ENCODE data around the gene PDCD6IP.
"Not testable (repeated sequence)": the region's sequence is repeated elsewhere in the genome, so short reads cannot be mapped to it uniquely, and the experiment has no call there.

PDCD6IP gene

GRCh38 chr3:33792167-33792892 is 6.1 kb upstream of the PDCD6IP start:
- DNase-seq (ENCODE audit: low read depth): no peak

GRCh38 chr3:33795131-33795530 is 3.3 kb upstream of the PDCD6IP start:
- DNase-seq (ENCODE audit: low read depth): no peak

DNA sequence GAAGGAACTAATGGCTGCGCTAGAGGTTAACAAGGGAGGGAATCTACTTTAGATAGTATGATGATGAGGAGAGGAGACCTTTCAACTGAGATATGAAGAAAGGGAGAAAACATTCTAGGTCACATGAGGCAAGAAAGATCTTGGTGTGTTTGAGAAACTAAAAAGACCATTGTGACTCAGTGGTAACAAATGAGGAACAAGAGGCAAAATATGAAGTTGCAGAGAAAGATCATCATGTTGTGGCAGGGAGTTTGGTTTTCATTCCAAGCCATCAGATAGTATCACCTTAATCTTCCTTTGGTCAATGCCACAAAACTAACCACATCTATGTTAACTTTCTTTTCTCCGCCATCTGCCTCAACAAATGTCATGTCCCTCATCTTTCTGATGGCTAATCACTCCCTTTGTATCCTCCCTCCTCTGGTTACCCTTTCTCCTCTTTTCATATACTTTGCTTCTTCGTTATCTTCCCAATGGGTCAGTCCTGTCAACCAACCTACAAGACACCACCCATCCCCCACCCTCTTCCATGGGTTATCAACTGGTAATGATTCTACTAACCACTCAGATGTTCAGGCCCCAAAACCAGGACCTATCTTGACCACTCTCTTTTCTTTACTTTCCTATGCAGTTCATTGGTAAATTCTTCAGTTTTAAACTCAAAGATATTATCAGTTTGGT is 2.4 kb upstream of the PDCD6IP start:
- DNase-seq (ENCODE audit: low read depth): no peak

GRCh38 chr3:33798113-33798417 is 365 bp upstream of the PDCD6IP start:
- no peak for DNase-seq (ENCODE audit: low read depth)

GRCh38 chr3:33799202-33799551 is 747 bp downstream of the PDCD6IP start:
- no peak for DNase-seq (ENCODE audit: low read depth)

DNA sequence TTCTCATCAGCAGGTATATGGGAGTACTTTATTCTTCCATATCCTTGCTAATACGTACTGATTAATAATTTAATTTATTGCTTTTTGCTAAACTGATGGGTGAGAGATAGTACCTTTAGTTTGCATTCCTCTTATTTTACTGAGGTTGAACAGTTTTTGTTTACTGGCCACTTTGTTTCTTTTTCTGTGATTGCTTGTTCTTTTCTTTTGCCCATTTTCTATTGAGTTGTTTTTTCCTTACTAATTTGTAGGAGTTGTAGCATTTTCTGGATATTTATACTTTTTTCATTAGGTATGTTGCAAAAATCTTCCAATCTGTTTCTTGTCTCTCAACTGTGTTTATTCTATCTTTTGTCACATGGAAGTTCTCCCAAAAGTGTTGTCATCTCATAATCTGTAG is 4.8 kb downstream of the PDCD6IP start:
- no peak for DNase-seq (ENCODE audit: low read depth)

- no peak for DNase-seq (ENCODE audit: low read depth)
Observed at GRCh38 chr3:33803894-33804526, 5.6 kb downstream of the PDCD6IP start.

GRCh38 chr3:33807191-33807590 is 8.8 kb downstream of the PDCD6IP start:
- no peak for DNase-seq (ENCODE audit: low read depth)

GRCh38 chr3:33808559-33808958 is 10.1 kb downstream of the PDCD6IP start:
- DNase-seq (ENCODE audit: low read depth): no peak

GRCh38 chr3:33810545-33810944 is 12.1 kb downstream of the PDCD6IP start:
- DNase-seq (ENCODE audit: low read depth): no peak

DNA sequence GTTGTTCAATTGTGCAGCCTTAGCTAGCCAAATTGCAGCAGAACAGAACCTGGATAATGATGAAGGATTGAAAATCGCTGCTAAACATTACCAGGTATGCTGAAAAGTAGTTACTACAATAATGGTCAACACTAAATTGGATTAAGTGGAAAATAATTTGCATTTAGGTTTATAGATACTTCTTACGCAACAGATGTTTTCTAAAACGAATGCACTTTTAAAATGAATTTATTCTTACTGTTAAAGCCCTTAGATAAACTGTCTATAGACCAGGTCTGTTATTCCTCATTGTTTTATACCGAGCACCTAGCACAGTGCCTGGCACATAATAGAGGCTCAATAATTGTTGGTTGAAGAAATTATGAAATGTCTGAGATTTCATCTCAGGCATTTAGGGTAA is 23.6 kb downstream of the PDCD6IP start:
- DNase-seq (ENCODE audit: low read depth): no peak

DNA sequence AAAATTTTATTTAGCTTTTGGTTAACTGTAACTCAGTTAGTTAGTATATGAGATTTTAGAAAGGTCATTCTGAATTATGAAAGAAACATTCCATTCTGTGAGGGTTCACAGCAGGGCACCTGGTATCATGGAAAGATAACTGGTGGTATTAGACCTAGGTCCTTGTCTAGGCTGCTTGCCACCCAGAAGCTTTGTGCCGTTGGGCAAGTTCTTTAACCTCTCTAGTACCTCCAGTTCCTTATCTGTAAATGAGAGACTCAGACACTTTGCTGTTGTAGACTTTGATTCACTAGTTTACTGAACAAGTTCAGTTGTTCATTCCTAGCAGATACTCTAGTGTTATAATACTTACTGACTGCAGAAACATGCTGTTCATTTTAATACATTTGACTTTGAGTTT is 25.4 kb downstream of the PDCD6IP start:
- DNase-seq (ENCODE audit: low read depth): no peak

DNA sequence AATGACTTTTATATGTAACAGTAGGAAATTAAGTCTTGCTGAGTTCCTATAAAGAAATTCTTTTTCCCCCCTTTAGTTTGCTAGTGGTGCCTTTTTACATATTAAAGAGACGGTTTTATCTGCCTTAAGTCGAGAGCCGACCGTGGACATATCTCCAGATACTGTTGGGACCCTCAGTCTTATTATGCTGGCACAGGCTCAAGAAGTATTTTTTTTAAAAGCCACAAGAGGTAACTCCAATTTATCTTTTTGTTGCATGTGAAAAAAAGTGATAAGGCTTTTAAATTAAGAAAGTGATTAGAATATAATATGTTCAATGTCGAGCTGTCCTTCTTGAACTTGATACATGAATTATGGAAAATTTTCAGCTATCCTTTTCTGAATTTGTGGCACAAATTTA is 26.7 kb downstream of the PDCD6IP start:
- DNase-seq (ENCODE audit: low read depth): no peak

- no peak for DNase-seq (ENCODE audit: low read depth)
Observed at GRCh38 chr3:33826206-33826605, 27.8 kb downstream of the PDCD6IP start.

- no peak for DNase-seq (ENCODE audit: low read depth)
Observed at GRCh38 chr3:33826688-33827087, 28.3 kb downstream of the PDCD6IP start.

- DNase-seq (ENCODE audit: low read depth): no peak
Observed at GRCh38 chr3:33829720-33830119, 31.3 kb downstream of the PDCD6IP start.

GRCh38 chr3:33831053-33831452 is 32.6 kb downstream of the PDCD6IP start:
- no peak for DNase-seq (ENCODE audit: low read depth)

- no peak for DNase-seq (ENCODE audit: low read depth)
Observed at GRCh38 chr3:33833408-33834095, 35.1 kb downstream of the PDCD6IP start.

DNA sequence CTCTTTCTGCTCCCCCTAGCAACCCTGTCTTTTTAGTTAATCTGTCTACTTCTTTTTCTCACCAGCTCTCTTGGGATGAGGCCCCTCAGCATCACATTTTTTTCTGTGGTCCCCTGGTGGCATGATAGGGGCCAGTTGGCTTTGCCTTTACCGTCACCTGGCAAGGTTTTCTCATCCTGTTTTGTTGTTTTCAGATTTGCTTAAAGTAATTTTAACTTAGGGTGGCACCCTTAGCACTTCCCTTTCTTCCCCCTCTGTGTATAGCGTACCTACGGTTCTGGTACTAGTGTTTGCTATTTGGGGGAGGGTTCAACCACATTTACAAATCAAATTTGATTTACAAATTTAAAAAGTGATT is 35.6 kb downstream of the PDCD6IP start:
- no peak for DNase-seq (ENCODE audit: low read depth)

DNA sequence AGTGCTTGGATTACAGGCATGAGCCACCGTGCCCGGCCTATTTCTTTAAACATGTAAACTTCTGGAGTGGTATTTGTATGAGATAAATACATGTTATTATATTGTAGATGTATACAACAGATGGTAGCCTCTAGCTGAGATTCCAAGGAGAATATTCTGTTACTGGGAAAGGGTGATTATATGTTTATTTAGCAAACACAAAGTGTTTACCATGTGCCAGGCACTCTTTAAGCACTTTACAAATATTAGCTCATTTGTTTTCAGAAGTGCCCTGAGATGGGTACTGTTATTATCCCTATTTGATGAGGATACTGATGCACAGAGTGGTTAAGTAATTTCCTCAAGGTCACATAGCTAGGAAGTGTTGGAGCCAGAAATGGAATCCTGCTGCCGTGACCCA is 38.8 kb downstream of the PDCD6IP start:
- not testable (repeated sequence) for DNase-seq (ENCODE audit: low read depth)

DNA sequence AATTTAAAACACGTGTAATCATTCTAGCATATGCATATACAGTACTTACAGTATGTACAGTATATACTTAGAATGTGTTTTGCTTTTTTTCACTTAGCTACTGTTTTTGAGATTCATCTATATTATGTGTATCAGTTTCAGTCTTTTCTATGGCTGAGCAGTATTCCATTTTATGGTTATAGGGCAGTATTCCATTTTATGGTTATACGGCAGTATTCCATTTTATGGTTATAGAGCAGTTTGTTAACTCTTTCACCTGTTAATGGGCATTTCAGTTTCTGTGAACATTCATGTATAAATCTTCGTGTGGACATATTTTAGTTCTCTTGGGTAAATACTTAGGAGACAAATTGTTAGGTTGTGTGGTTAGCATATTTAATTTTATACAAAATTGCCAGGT is 40.9 kb downstream of the PDCD6IP start:
- DNase-seq (ENCODE audit: low read depth): no peak

DNA sequence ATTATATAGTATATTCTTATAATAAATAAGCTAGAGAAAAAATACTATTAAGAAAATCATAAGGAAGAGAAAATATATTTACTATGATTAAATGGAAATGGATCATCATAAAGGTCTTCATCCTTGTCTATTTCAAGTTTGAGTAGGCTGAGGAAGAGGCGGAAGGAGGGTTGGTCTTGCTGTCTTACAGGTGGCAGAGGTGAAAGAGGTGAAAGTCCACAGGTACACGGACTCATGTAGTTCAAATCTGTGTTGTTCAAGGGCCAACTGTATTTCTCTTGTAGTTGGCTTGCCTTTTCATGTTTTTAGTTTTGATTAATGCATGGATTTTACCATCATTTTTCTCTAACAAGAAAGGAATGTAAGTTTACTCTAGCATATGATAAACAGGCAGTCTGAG is 41.7 kb downstream of the PDCD6IP start:
- no peak for DNase-seq (ENCODE audit: low read depth)

Data from T-helper 22 cell (primary cell).